OCI-LY3 (cell line): ENCODE measurements around the gene INTS15.

ENCODE experiments used
- EZH2phosphoT487 ChIP-seq: fragments of 200-600 bp; shearing (Covaris generic); IDR thresholded peaks from 2 replicates; pipeline ENCODE4 v1.6.1; 2018; ENCODE audit warnings: antibody characterized with exemption, mixed run types, low read depth
- TF ChIP-seq, protein P1 (sequence below): fragments of 200-600, 300-600 bp; sonication (generic); IDR thresholded peaks from 2 replicates; pipeline ENCODE4 v1.5.1; 2014; ENCODE audit warnings: antibody characterized with exemption, low read length, low read depth

GRCh38 chr7:6648815-6649104, 58.9 kb downstream of the INTS15 start:
- TF ChIP-seq, protein P1, sequence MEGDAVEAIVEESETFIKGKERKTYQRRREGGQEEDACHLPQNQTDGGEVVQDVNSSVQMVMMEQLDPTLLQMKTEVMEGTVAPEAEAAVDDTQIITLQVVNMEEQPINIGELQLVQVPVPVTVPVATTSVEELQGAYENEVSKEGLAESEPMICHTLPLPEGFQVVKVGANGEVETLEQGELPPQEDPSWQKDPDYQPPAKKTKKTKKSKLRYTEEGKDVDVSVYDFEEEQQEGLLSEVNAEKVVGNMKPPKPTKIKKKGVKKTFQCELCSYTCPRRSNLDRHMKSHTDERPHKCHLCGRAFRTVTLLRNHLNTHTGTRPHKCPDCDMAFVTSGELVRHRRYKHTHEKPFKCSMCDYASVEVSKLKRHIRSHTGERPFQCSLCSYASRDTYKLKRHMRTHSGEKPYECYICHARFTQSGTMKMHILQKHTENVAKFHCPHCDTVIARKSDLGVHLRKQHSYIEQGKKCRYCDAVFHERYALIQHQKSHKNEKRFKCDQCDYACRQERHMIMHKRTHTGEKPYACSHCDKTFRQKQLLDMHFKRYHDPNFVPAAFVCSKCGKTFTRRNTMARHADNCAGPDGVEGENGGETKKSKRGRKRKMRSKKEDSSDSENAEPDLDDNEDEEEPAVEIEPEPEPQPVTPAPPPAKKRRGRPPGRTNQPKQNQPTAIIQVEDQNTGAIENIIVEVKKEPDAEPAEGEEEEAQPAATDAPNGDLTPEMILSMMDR, result no peak
- TF ChIP-seq EZH2phosphoT487, result no peak
